ENCODE data around the gene ENOX1.
"Not testable (repeated sequence)": the region's sequence is repeated elsewhere in the genome, so short reads cannot be mapped to it uniquely, and the experiment has no call there.

ENOX1 gene

DNA sequence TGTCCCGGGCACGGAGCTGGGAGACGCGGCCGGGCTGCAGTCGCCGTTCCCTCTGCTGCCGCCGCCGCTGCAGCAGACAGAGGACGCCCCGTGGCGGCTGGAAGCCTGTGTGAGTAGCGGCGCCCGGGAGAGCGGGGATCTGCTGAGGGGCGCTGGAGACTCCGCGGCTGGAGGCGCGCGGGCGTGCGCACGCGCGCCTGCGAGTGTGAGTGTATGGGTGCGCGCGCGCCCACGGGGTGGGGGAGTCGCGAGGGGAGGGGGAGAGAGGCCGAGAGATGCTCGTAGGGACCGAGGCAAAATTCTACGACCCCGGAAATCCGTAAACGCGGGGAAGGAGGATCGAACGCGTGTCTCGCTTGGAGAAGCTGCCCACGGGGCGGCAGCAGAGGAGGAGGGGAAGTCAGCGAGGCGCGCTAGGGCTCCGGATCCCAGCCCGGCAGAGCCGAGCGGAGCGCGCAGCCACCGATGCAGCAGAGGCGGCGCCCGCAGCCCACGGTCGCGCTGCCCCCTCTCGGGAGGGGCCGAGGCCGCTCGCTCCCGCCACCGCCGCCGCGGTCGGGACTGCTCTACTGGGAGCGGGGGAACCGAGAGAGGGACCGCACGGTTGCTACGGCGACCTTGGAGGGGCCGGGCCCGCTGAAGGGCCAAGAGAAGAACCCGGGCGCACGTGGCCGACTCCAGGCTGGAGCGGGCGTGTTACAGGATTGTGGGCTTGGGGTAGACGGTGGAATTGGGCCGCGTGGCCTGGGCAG lies at the start of gene ENOX1:
Gene ENOX1, minus strand, starts transcription at position 207 of the 752 bp plus-strand sequence.
- CTCF ChIA-PET = no interaction called here
- TF ChIP-seq L3MBTL2 (conservative IDR thresholded peaks at IDR 0.05) (peak; percentile 77), SUZ12 (IDR thresholded peaks at IDR 0.05) (no peak), LEF1 (IDR thresholded peaks at IDR 0.05; ENCODE audit: borderline replicate concordance) (no peak), TARDBP (IDR thresholded peaks at IDR 0.05) (peak; percentile 61; the same call in 1 of the 2 replicates), CTBP1 (IDR thresholded peaks at IDR 0.05; ENCODE audit: borderline replicate concordance) (peak; percentile 30; the same call in 1 of the 2 replicates), FOXM1 (IDR thresholded peaks at IDR 0.05; ENCODE audit: borderline replicate concordance) (no peak), HDGF (IDR thresholded peaks at IDR 0.05; ENCODE audit: borderline replicate concordance) (no peak), BHLHE40 (IDR thresholded peaks at IDR 0.05; ENCODE audit: borderline replicate concordance) (no peak), NFRKB (IDR thresholded peaks at IDR 0.05) (no peak), ARNT (IDR thresholded peaks at IDR 0.05) (no peak)
- TF ChIP-seq, protein P1, sequence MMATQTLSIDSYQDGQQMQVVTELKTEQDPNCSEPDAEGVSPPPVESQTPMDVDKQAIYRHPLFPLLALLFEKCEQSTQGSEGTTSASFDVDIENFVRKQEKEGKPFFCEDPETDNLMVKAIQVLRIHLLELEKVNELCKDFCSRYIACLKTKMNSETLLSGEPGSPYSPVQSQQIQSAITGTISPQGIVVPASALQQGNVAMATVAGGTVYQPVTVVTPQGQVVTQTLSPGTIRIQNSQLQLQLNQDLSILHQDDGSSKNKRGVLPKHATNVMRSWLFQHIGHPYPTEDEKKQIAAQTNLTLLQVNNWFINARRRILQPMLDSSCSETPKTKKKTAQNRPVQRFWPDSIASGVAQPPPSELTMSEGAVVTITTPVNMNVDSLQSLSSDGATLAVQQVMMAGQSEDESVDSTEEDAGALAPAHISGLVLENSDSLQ (IDR thresholded peaks at IDR 0.05) = no peak
- POLR2A ChIA-PET = no interaction called here
- DNase-seq (ENCODE audit: extremely low spot score) = peak; percentile 70

DNA sequence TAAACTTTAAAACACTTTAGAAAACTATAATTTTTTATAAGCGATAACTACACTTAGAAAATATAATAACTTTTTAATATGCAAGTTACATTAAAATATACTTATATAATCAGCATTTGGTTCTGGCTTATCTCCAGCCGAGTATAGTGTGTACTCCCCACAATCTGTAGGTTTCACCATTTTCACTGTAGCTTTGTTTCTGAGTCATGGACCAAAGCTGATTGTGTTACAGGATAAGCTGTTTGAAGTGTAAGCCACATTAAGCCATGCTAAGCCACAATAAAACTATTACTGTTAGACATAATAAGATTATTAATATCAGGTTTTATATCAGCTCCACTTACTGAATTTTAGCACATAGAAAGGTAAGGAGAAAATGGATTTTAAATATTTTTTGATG lies 48.9 kb upstream of the ENOX1 start:
- DNase-seq (ENCODE audit: extremely low spot score) = no peak
- CTCF ChIA-PET = no interaction called here
- TF ChIP-seq ZNF384 (IDR thresholded peaks at IDR 0.05) = no peak
- no peak for TF ChIP-seq FOXA1 (IDR thresholded peaks at IDR 0.05)
- no peak for TF ChIP-seq BHLHE40 (IDR thresholded peaks at IDR 0.05; ENCODE audit: borderline replicate concordance)
- no peak for TF ChIP-seq TARDBP (IDR thresholded peaks at IDR 0.05)
- no peak for TF ChIP-seq FOXM1 (IDR thresholded peaks at IDR 0.05; ENCODE audit: borderline replicate concordance)
- TF ChIP-seq SUZ12 (IDR thresholded peaks at IDR 0.05) = no peak
- no peak for TF ChIP-seq LEF1 (IDR thresholded peaks at IDR 0.05; ENCODE audit: borderline replicate concordance)
- no peak for TF ChIP-seq ELF4 (IDR thresholded peaks at IDR 0.05)
- TF ChIP-seq HDGF (IDR thresholded peaks at IDR 0.05; ENCODE audit: borderline replicate concordance) = no peak
- no peak for TF ChIP-seq SP1 (IDR thresholded peaks at IDR 0.05)
- TF ChIP-seq NFRKB (IDR thresholded peaks at IDR 0.05) = no peak
- TF ChIP-seq FOXK2 (IDR thresholded peaks at IDR 0.05) = no peak
- no peak for TF ChIP-seq ARNT (IDR thresholded peaks at IDR 0.05)
- TF ChIP-seq L3MBTL2 (conservative IDR thresholded peaks at IDR 0.05) = no peak
- TF ChIP-seq CTBP1 (IDR thresholded peaks at IDR 0.05; ENCODE audit: borderline replicate concordance) = no peak
- TF ChIP-seq, protein P1 (IDR thresholded peaks at IDR 0.05) = no peak
- POLR2A ChIA-PET = no interaction called here

DNA sequence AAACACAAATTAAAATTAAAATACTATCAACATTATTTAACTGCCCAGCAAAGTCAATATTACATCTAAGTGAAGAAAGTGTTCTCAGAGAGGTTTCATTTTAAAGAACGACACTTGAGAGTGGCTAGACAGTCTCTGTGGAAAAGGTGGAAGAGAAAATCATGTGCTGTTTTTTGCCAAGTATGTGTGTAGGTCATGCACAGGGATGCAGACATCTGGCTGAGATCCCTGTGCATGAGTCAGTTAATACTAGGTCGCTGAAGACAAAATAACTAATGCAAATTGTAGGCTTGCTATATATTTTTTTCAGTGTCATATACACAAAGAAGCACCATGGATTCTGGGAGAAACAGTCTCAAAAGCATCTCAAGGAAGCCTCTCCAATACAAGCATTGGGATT lies 44.3 kb upstream of the ENOX1 start:
- TF ChIP-seq SUZ12 (IDR thresholded peaks at IDR 0.05) (no peak), SP1 (IDR thresholded peaks at IDR 0.05) (no peak), HDGF (IDR thresholded peaks at IDR 0.05; ENCODE audit: borderline replicate concordance) (no peak), ZNF384 (IDR thresholded peaks at IDR 0.05) (no peak), NFRKB (IDR thresholded peaks at IDR 0.05) (no peak), FOXM1 (IDR thresholded peaks at IDR 0.05; ENCODE audit: borderline replicate concordance) (no peak)
- no peak for DNase-seq (ENCODE audit: extremely low spot score)
- ChIA-PET POLR2A (no interaction called here), CTCF (no interaction called here)

DNA sequence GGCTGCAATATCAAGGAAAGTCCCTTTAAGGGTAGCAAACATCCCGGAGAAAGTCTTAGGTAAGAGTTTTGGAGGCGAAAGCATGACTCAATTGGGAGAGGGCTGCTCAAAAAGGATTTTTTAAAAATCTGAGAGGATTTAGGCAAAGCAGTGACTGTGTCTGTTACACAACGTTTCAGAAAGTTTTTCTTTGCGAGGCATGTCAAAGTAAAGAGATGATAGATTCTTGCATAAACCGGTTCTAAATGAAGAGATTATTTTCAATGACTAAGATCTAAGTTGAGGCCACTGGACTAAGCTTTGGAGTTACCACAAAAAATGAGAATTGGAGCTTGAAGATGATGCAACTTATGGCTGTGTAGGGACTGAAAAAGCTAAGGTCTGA lies 43.7 kb upstream of the ENOX1 start:
- POLR2A ChIA-PET = no interaction called here

DNA sequence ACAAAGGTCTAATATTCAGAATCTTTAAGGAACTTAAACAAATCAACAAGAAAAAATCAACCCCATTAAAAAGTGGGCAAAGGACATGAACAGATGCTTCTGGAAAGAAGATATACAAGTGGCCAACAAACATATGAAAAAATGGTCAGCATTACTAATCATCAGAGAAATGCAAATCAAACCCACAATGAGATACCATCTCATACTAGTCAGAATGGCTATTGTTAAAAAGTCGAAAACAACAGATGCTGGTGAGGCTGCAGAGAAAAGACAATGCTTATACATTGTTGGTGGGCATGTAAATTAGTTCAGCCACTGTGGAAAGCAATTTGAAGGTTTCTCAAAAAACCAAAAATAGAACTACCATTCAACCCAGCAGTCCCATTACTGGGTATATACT lies 37.9 kb upstream of the ENOX1 start:
- DNase-seq (ENCODE audit: extremely low spot score); POLR2A ChIA-PET; CTCF ChIA-PET: not testable (repeated sequence)

More for the DNA sequence above, 43.7 kb upstream of the ENOX1 start:
- no peak for DNase-seq (ENCODE audit: extremely low spot score)
- CTCF ChIA-PET = no interaction called here
- TF ChIP-seq ARNT (IDR thresholded peaks at IDR 0.05) (no peak), SUZ12 (IDR thresholded peaks at IDR 0.05) (no peak), HDGF (IDR thresholded peaks at IDR 0.05; ENCODE audit: borderline replicate concordance) (no peak), ELF4 (IDR thresholded peaks at IDR 0.05) (no peak), TARDBP (IDR thresholded peaks at IDR 0.05) (no peak), L3MBTL2 (conservative IDR thresholded peaks at IDR 0.05) (no peak), LEF1 (IDR thresholded peaks at IDR 0.05; ENCODE audit: borderline replicate concordance) (no peak), SP1 (IDR thresholded peaks at IDR 0.05) (no peak), FOXA1 (IDR thresholded peaks at IDR 0.05) (no peak), CTBP1 (IDR thresholded peaks at IDR 0.05; ENCODE audit: borderline replicate concordance) (no peak), ZNF384 (IDR thresholded peaks at IDR 0.05) (no peak), BHLHE40 (IDR thresholded peaks at IDR 0.05; ENCODE audit: borderline replicate concordance) (no peak), FOXM1 (IDR thresholded peaks at IDR 0.05; ENCODE audit: borderline replicate concordance) (no peak)
- TF ChIP-seq, protein P1 (IDR thresholded peaks at IDR 0.05) = no peak

DNA sequence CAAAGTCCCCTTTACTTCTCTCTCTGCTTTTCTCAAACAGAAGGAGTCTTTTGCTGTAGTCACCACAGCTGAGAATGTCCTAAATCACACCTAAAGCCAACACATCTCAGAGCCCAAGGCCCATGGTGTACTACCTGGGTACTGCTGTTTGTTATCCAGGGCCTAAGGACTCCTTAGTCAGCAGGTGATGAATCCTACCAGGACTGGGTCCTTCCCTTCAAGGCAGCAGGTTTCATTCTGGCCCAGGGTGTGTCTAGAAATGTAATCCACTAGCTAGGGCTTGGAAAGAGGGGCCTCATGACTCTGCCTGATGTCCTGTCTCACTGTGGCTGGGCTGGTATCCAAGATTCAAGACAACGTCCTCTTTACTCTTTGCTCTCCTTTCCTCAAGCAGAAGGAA lies 36.2 kb upstream of the ENOX1 start:
- CTCF ChIA-PET = interaction anchor here (0.6 kb wide), 1 partner anchor 31 kb away, joined by 3 read pairs; no protein-coding TSS in a partner anchor
- TF ChIP-seq CTBP1 (IDR thresholded peaks at IDR 0.05; ENCODE audit: borderline replicate concordance) (no peak), SP1 (IDR thresholded peaks at IDR 0.05) (no peak), FOXK2 (IDR thresholded peaks at IDR 0.05) (no peak), BHLHE40 (IDR thresholded peaks at IDR 0.05; ENCODE audit: borderline replicate concordance) (no peak), FOXA1 (IDR thresholded peaks at IDR 0.05) (no peak), L3MBTL2 (conservative IDR thresholded peaks at IDR 0.05) (no peak), FOXM1 (IDR thresholded peaks at IDR 0.05; ENCODE audit: borderline replicate concordance) (no peak), ARNT (IDR thresholded peaks at IDR 0.05) (no peak), SUZ12 (IDR thresholded peaks at IDR 0.05) (no peak), ZNF384 (IDR thresholded peaks at IDR 0.05) (no peak), TARDBP (IDR thresholded peaks at IDR 0.05) (no peak), LEF1 (IDR thresholded peaks at IDR 0.05; ENCODE audit: borderline replicate concordance) (no peak), HDGF (IDR thresholded peaks at IDR 0.05; ENCODE audit: borderline replicate concordance) (no peak), ELF4 (IDR thresholded peaks at IDR 0.05) (no peak), NFRKB (IDR thresholded peaks at IDR 0.05) (no peak)
- TF ChIP-seq, protein P1 (IDR thresholded peaks at IDR 0.05) = no peak
- no peak for DNase-seq (ENCODE audit: extremely low spot score)
- POLR2A ChIA-PET = no interaction called here
